Measurements from ENCODE around the gene EFHC1. TPM values are rescaled to one million over a fixed set of nuclear protein-coding genes. Genes with fewer than 3 reads are reported as not detected.

EFHC1 gene
- total RNA-seq, 1 donor from 2014 or later, result 25.6 TPM

DNA sequence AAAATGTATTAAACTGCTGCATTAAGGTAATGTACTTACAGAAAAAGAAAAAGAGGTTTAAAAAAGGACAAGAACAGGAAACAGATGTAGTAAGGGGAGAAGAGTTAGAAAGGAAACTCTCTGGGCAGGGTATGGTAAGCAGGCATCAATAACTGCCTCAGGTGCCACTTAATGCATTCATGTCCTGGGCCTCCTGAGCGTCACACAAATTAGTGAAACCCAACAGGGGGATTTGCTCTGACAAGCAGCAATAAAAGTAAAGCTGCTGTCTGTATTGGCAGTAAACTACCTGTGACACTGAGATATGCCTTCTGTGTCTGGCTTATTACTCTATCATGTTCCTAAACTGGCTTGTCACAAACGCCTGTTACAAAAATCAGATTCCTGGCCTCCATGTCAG lies 1.5 kb upstream of the EFHC1 start:
- Mint-ChIP-seq H3K9me3 (ENCODE audit: unreplicated experiment) (peaks cover 4% of the 10 kb centered on the region), H3K27ac (ENCODE audit: unreplicated experiment) (no peak overlapping the region), H3K4me1 (ENCODE audit: low read depth, unreplicated experiment) (peaks cover 9% of the 10 kb centered on the region), H3K4me3 (ENCODE audit: unreplicated experiment) (peak overlapping the region; percentile 30), H3K27me3 (ENCODE audit: unreplicated experiment) (peaks cover 2% of the 10 kb centered on the region), H3K36me3 (ENCODE audit: unreplicated experiment) (no peaks in the 10 kb centered on the region)
- no peak for TF ChIP-seq CTCF (IDR thresholded peaks at IDR 0.05; ENCODE audit: partially characterized antibody, unreplicated experiment)
- DNase-seq, result no peak

DNA sequence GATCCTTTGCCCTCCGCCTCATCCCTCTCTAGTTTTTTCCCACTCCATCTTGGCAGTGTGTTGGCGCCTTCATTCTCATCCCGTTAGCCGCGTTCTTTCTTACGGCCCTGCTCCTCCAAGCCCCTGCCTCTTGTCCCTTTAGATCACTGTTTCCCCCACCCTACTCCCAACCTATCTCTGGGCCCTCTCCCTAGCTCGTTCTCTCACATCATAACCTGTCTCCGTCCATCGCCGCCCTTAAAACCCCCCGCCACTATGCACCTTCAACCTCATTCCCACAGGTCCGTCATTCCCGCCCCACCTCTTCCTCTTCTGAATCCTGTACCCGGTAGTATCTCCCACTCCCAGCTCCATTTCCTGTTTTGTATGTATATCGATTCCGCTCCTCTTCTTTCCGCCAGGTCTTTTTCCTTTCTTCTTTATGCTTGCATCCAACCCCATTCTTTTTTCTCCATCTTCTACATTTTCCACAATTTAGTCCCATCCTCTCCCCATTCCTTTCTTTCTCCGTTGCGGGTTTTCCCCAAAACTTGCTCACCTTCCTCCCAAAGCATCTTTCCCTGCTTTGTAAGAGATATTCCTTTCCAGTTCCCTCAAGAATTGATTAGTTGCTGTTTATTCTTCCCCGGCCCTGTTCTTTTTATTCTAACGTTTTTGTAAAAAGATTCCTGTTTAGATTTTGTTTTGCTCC lies 671 bp downstream of the EFHC1 start:
- Mint-ChIP-seq H3K9me3 (ENCODE audit: unreplicated experiment) (peaks cover 4% of the 10 kb centered on the region), H3K27me3 (ENCODE audit: unreplicated experiment) (peaks cover 2% of the 10 kb centered on the region), H3K4me3 (ENCODE audit: unreplicated experiment) (no peak overlapping the region), H3K36me3 (ENCODE audit: unreplicated experiment) (no peaks in the 10 kb centered on the region), H3K4me1 (ENCODE audit: low read depth, unreplicated experiment) (peaks cover 9% of the 10 kb centered on the region), H3K27ac (ENCODE audit: unreplicated experiment) (no peak overlapping the region)
- no peak for TF ChIP-seq CTCF (IDR thresholded peaks at IDR 0.05; ENCODE audit: partially characterized antibody, unreplicated experiment)
- peak; percentile 35 for DNase-seq

- peaks cover 9% of the 10 kb centered on the region for H3K4me1 Mint-ChIP-seq (ENCODE audit: low read depth, unreplicated experiment)
- H3K36me3 Mint-ChIP-seq (ENCODE audit: unreplicated experiment), result no peaks in the 10 kb centered on the region
- peaks cover 4% of the 10 kb centered on the region for H3K9me3 Mint-ChIP-seq (ENCODE audit: unreplicated experiment)
- no peak overlapping the region for H3K27ac Mint-ChIP-seq (ENCODE audit: unreplicated experiment)
- TF ChIP-seq CTCF (IDR thresholded peaks at IDR 0.05; ENCODE audit: partially characterized antibody, unreplicated experiment), result no peak
- no peak for DNase-seq
- H3K4me3 Mint-ChIP-seq (ENCODE audit: unreplicated experiment), result no peak overlapping the region
- peaks cover 2% of the 10 kb centered on the region for H3K27me3 Mint-ChIP-seq (ENCODE audit: unreplicated experiment)
Measured at GRCh38 chr6:52422156-52422555, 2.0 kb downstream of the EFHC1 start.

DNA sequence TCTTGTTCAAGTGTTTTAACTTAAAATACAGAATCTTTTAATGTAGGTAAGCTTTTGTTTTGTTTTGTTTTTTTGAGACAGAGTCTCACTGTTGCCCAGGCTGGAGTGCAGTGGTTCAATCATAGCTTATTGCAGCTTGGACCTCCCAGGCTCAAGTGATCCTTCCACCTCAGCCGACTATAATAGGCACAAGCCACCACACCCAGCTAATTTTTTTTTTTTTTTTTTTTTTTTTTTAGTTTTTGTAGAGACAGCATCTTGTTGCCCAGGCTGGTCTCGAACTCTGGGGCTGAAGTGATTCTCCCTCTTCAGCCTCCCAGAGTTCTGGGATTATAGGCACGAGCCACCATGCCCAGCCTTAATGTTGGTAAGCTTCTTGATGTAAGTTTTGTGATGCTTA lies 3.3 kb downstream of the EFHC1 start:
- Mint-ChIP-seq H3K9me3 (ENCODE audit: unreplicated experiment) (peaks cover 4% of the 10 kb centered on the region), H3K4me3 (ENCODE audit: unreplicated experiment) (no peak overlapping the region), H3K36me3 (ENCODE audit: unreplicated experiment) (no peaks in the 10 kb centered on the region), H3K27ac (ENCODE audit: unreplicated experiment) (no peak overlapping the region), H3K27me3 (ENCODE audit: unreplicated experiment) (peaks cover 2% of the 10 kb centered on the region), H3K4me1 (ENCODE audit: low read depth, unreplicated experiment) (peaks cover 3% of the 10 kb centered on the region)
- TF ChIP-seq CTCF (IDR thresholded peaks at IDR 0.05; ENCODE audit: partially characterized antibody, unreplicated experiment), result no peak
- DNase-seq, result no peak

- TF ChIP-seq CTCF (IDR thresholded peaks at IDR 0.05; ENCODE audit: partially characterized antibody, unreplicated experiment), result no peak
- Mint-ChIP-seq H3K9me3 (ENCODE audit: unreplicated experiment) (peaks cover 4% of the 10 kb centered on the region), H3K4me3 (ENCODE audit: unreplicated experiment) (no peak overlapping the region), H3K27me3 (ENCODE audit: unreplicated experiment) (peaks cover 2% of the 10 kb centered on the region), H3K4me1 (ENCODE audit: low read depth, unreplicated experiment) (peaks cover 3% of the 10 kb centered on the region), H3K36me3 (ENCODE audit: unreplicated experiment) (no peaks in the 10 kb centered on the region), H3K27ac (ENCODE audit: unreplicated experiment) (no peak overlapping the region)
- no peak for DNase-seq
Measured at GRCh38 chr6:52423971-52424381, 3.8 kb downstream of the EFHC1 start.

All from glutamatergic neuron (in vitro differentiated cells).